CD4-positive, alpha-beta T cell (primary cell): ENCODE measurements around the gene HOXA5. TPM values are rescaled to one million over a fixed set of nuclear protein-coding genes. Genes with fewer than 3 reads are reported as not detected.

Source experiments
- ATAC-seq: fragments of 200-7000 bp; cut with Tn5 transposase; one replicate; pipeline ENCODE4 v1.10.0; 2022; ENCODE audit warnings: mild to moderate bottlenecking; ENCODE audit not compliant: poor library complexity
- CTCF ChIA-PET: fragments of 350-600 bp; sonication (Branson Sonifier 250); formaldehyde crosslinking; loops from one replicate; lab custom pipeline; 2021; ENCODE audit warnings: antibody characterized with exemption, inconsistent platforms; lab: Charles Lee
- POLR2A ChIA-PET: fragments of 350-600 bp; sonication (Branson Sonifier 250); formaldehyde crosslinking; loops from one replicate; lab custom pipeline; 2021; ENCODE audit warnings: antibody characterized with exemption, inconsistent platforms; lab: Charles Lee
- DNase-seq, 14 experiments: peaks; one replicate each; pipeline ENCODE4 v3.0.0-alpha.2; 2013 to 2020; ENCODE audit warnings: mixed read lengths in 2 of 14
- H3K27ac ChIP-seq, 2 donors: one replicate each; pipeline versions ENCODE4 v1.5.1 to v1.7.0; 2013; ENCODE audit warnings: low read length in 2 of 2, low read depth in 1 of 2, mild to moderate bottlenecking in 1 of 2
- H3K27me3 ChIP-seq, 2 experiments: 1 replicate in 1 of 2; 2 replicates in 1 of 2; pipeline versions ENCODE4 v1.6.1 to v1.7.0; 2013; ENCODE audit warnings: low read length in 2 of 2, control low read depth in 1 of 2, mild to moderate bottlenecking in 1 of 2, moderate library complexity in 1 of 2; ENCODE audit not compliant: insufficient read depth in 2 of 2, control insufficient read depth in 1 of 2
- H3K36me3 ChIP-seq: one replicate; pipeline ENCODE4 v1.6.1; 2013; ENCODE audit warnings: low read length, control low read depth; ENCODE audit not compliant: insufficient read depth
- H3K4me1 ChIP-seq: one replicate; pipeline ENCODE4 v1.6.1; 2013; ENCODE audit warnings: low read length, control low read depth; ENCODE audit not compliant: insufficient read depth
- H3K4me3 ChIP-seq: one replicate; pipeline ENCODE4 v1.5.1; 2013; ENCODE audit warnings: mild to moderate bottlenecking, low read length, moderate library complexity
- H3K9me3 ChIP-seq, 2 experiments: 1 replicate in 1 of 2; 2 replicates in 1 of 2; pipeline versions ENCODE4 v1.6.1 to v1.7.0; 2013; ENCODE audit warnings: low read length in 2 of 2, mild to moderate bottlenecking in 2 of 2, control low read depth in 1 of 2, moderate library complexity in 1 of 2; ENCODE audit not compliant: control insufficient read depth in 1 of 2, insufficient read depth in 1 of 2
- H3K27ac Mint-ChIP-seq: one replicate; pipeline ENCODE4 v1.8.0; 2020; ENCODE audit warnings: mixed read lengths
- H3K27me3 Mint-ChIP-seq: one replicate; pipeline ENCODE4 v1.8.0; 2021; ENCODE audit warnings: mixed read lengths
- H3K36me3 Mint-ChIP-seq: one replicate; pipeline ENCODE4 v1.8.0; 2021; ENCODE audit warnings: low read depth, mixed read lengths
- H3K4me1 Mint-ChIP-seq: one replicate; pipeline ENCODE4 v1.8.0; 2021; ENCODE audit warnings: low read depth, mixed read lengths
- H3K4me3 Mint-ChIP-seq: one replicate; pipeline ENCODE4 v1.8.0; 2020; ENCODE audit warnings: mild to moderate bottlenecking, mixed read lengths
- H3K9me3 Mint-ChIP-seq: one replicate; pipeline ENCODE4 v1.8.0; 2020; ENCODE audit warnings: mixed read lengths
- intact Hi-C, 2 experiments: fragments of 100-400 bp; cut with DNase I in 1 of 2; cut with micrococcal nuclease in 1 of 2; formaldehyde crosslinking; loops; one replicate each; pipeline versions ENCODE4 v1.15.1 to v1.9.0; 2023 to 2025; cut with DNase I, micrococcal nuclease
- total RNA-seq, 174 experiments: library from RNA in 2 of 174; stranded (reverse) in 2 of 174; gene quantifications; one replicate each; pipeline ENCODE4 v1.2.3 and lab custom pipeline; 2021 to 2026
- TF ChIP-seq, protein P1 (sequence below): fragments of 200-600 bp; IDR thresholded peaks from one replicate; pipeline ENCODE4 v1.8.0; 2022; ENCODE audit warnings: antibody characterized with exemption, mild to moderate bottlenecking

HOXA5 gene
- total RNA-seq, 2 experiments from 2014 or later, result not detected

DNA sequence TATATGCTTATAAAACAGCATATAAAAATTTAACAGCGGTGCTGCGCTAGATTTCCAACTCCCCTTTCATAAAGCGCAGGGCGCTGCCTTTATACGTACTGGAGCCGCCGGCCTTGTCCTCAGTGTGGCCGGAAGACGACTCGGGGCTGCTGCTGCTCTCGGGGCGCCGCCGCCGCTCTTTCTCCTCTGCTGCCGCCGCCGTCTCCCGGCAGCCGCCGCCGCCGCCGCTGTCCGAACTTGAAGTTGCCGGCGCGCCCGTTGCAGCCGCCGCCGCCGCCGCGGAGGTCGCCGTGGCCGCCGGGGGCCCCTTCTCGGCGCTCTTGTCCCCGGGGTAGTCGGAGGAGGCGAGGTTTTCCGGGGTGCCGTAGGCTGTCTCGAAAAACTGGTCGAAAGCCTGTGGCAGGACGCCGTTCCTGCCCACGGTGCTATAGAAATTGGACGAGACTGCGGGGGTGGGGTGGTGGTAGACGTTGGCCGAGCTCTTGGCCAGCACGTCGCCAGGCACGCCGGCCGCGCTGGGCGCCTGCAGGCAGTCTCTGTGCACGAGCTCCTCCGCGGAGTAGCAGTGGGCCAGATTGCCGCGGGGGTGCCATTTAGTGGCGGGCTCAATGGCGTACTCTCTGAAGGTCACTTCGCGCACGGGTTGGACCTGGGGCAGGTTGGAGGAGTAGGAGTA is 41.0 kb upstream of the HOXA5 start:
- TF ChIP-seq, protein P1, sequence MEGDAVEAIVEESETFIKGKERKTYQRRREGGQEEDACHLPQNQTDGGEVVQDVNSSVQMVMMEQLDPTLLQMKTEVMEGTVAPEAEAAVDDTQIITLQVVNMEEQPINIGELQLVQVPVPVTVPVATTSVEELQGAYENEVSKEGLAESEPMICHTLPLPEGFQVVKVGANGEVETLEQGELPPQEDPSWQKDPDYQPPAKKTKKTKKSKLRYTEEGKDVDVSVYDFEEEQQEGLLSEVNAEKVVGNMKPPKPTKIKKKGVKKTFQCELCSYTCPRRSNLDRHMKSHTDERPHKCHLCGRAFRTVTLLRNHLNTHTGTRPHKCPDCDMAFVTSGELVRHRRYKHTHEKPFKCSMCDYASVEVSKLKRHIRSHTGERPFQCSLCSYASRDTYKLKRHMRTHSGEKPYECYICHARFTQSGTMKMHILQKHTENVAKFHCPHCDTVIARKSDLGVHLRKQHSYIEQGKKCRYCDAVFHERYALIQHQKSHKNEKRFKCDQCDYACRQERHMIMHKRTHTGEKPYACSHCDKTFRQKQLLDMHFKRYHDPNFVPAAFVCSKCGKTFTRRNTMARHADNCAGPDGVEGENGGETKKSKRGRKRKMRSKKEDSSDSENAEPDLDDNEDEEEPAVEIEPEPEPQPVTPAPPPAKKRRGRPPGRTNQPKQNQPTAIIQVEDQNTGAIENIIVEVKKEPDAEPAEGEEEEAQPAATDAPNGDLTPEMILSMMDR, result no peak
- DNase-seq (peak in 5 of 14 experiments; percentile 19 to 65 (median 36)), ATAC-seq (peak; percentile 2)
- no peaks in the 10 kb centered on the region for H3K36me3 Mint-ChIP-seq
- H3K4me1 ChIP-seq, result peaks cover 65% of the 10 kb centered on the region
- H3K4me1 Mint-ChIP-seq, result peaks cover 59% of the 10 kb centered on the region
- H3K27ac ChIP-seq, result no peak overlapping the region
- ChIA-PET POLR2A (interaction anchor here (0.6 to 3.5 kb wide), 5 partner anchors 8 to 1260 kb away, joined by 3 to 14 read pairs (median 3); no protein-coding TSS in a partner anchor), CTCF (interaction anchor here (0.7 to 3.8 kb wide), 4 partner anchors 12 to 1333 kb away, joined by 3 to 14 read pairs (median 4); no protein-coding TSS in a partner anchor)
- intact Hi-C loops, result loop anchor here (2.0 to 5.0 kb wide), 3 partner anchors 14 to 1327 kb away; partner anchors contain the start of gene HOXA3 (in 1 of the 2)
- H3K9me3 ChIP-seq, result peaks cover 0 to 73% of the 10 kb centered on the region in 2 experiments
- no peaks in the 10 kb centered on the region for H3K9me3 Mint-ChIP-seq
- peak overlapping the region; percentile 81 for H3K27ac Mint-ChIP-seq
- peaks cover 96% of the 10 kb centered on the region for H3K27me3 Mint-ChIP-seq
- peaks cover 89 to 95% of the 10 kb centered on the region in 2 experiments for H3K27me3 ChIP-seq
- H3K4me3 Mint-ChIP-seq, result peak overlapping the region; percentile 82
- peak overlapping the region; percentile 40 for H3K4me3 ChIP-seq
- no peaks in the 10 kb centered on the region for H3K36me3 ChIP-seq

DNA sequence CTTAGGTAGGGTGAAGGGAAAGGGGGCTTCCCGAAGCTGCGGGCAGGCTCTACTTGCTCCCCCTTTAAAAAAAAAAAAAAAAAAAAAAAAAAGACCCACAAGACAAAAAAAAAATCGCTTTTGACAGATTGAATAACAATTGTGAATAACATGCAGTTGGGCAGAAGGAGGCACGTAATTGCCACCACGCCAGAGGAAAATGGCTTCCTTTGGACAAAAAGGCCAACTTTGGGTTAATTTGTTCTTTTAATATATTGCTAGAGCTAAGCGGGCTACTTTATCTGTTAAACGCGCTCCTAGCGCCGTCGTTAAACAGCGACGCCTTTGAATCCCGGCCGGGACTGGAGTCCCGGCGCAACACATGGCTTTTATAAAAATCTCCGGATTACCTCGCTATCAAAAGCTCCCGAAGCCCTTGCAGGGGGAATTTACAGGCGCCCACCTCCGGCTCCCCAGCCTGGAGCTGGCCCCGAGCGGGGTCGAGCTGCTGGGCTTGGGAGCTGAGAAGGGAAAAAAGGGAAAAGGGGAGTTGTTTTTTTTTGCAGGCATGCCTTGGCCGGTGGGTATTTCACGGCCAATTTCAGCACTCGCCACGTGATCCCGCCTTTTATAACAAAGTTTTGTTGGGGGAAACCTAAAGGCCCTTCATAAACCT is 40.3 kb upstream of the HOXA5 start:
- Histone ChIP-seq H3K4me1 (peaks cover 61% of the 10 kb centered on the region), H3K9me3 (peaks cover 0 to 69% of the 10 kb centered on the region in 2 experiments), H3K36me3 (no peaks in the 10 kb centered on the region), H3K27ac (no peak overlapping the region), H3K4me3 (peak overlapping the region; percentile 40), H3K27me3 (peaks cover 89 to 95% of the 10 kb centered on the region in 2 experiments)
- DNase-seq (peak in 1 of 14 experiments; percentile 21), ATAC-seq (no peak)
- intact Hi-C loops, result loop anchor here in 1 of 2 experiments (2.0 kb wide), 1 partner anchor 13 kb away; no protein-coding TSS in a partner anchor
- H3K4me1 Mint-ChIP-seq, result peaks cover 53% of the 10 kb centered on the region
- peaks cover 96% of the 10 kb centered on the region for H3K27me3 Mint-ChIP-seq
- H3K4me3 Mint-ChIP-seq, result peak overlapping the region; percentile 75
- no peaks in the 10 kb centered on the region for H3K9me3 Mint-ChIP-seq
- no peaks in the 10 kb centered on the region for H3K36me3 Mint-ChIP-seq
- ChIA-PET POLR2A (interaction anchor here (1.1 to 3.5 kb wide), 5 partner anchors 11 to 479 kb away, joined by 3 to 14 read pairs (median 3); partner anchors contain the start of gene HIBADH), CTCF (interaction anchor here (0.6 to 1.9 kb wide), 5 partner anchors 23 to 1332 kb away, joined by 3 to 8 read pairs (median 4); no protein-coding TSS in a partner anchor)
- peak overlapping the region; percentile 58 for H3K27ac Mint-ChIP-seq
- TF ChIP-seq, protein P1, result no peak
